Activated CD4-positive, alpha-beta T cell treated with anti-CD3 and anti-CD28 coated beads for 36 hours (primary cell): ENCODE results near the gene ADPRS. TPM values are rescaled to one million over a fixed set of nuclear protein-coding genes. Genes with fewer than 3 reads are reported as not detected.
A peak's percentile ranks its signal among the peaks of the same experiment; 100 is the strongest.

Experiments
- ATAC-seq: fragments of 200-7000 bp; cut with Tn5 transposase; one replicate; pipeline ENCODE4 v1.10.0; 2021; ENCODE audit warnings: mild to moderate bottlenecking, moderate library complexity
- CTCF ChIA-PET: fragments of 350-600 bp; sonication (Branson Sonifier 250); formaldehyde crosslinking; loops from one replicate; lab custom pipeline; 2021; ENCODE audit warnings: antibody characterized with exemption; lab: Charles Lee
- POLR2A ChIA-PET: fragments of 350-600 bp; sonication (Branson Sonifier 250); formaldehyde crosslinking; loops from one replicate; lab custom pipeline; 2021; ENCODE audit warnings: antibody characterized with exemption, inconsistent platforms; lab: Charles Lee
- DNase-seq: peaks from one replicate; pipeline ENCODE4 v3.0.0-alpha.2; 2020
- H3K27ac Mint-ChIP-seq: one replicate; pipeline ENCODE4 v1.8.0; 2021; ENCODE audit warnings: mixed read lengths
- H3K27me3 Mint-ChIP-seq: one replicate; pipeline ENCODE4 v1.8.0; 2021; ENCODE audit warnings: mixed read lengths
- H3K36me3 Mint-ChIP-seq: one replicate; pipeline ENCODE4 v1.8.0; 2021; ENCODE audit warnings: low read depth, mixed read lengths
- H3K4me1 Mint-ChIP-seq: one replicate; pipeline ENCODE4 v1.8.0; 2021; ENCODE audit warnings: mixed read lengths
- H3K4me3 Mint-ChIP-seq: one replicate; pipeline ENCODE4 v1.8.0; 2021; ENCODE audit warnings: mild to moderate bottlenecking, moderate library complexity, mixed read lengths
- H3K9me3 Mint-ChIP-seq: one replicate; pipeline ENCODE4 v1.8.0; 2021; ENCODE audit warnings: low read depth, mixed read lengths
- intact Hi-C, 2 experiments: fragments of 100-400 bp; cut with DNase I in 1 of 2; cut with micrococcal nuclease in 1 of 2; formaldehyde crosslinking; loops; one replicate each; pipeline versions ENCODE4 v1.14.2 to v1.15.1; 2022 to 2024; cut with DNase I, micrococcal nuclease
- total RNA-seq, 2 experiments: library from RNA; stranded (reverse); gene quantifications; one replicate each; pipeline ENCODE4 v1.2.3, GENCODE V29; 2021

ADPRS gene
- total RNA-seq, 2 experiments from 2014 or later, result 34.0 to 43.9 TPM

DNA sequence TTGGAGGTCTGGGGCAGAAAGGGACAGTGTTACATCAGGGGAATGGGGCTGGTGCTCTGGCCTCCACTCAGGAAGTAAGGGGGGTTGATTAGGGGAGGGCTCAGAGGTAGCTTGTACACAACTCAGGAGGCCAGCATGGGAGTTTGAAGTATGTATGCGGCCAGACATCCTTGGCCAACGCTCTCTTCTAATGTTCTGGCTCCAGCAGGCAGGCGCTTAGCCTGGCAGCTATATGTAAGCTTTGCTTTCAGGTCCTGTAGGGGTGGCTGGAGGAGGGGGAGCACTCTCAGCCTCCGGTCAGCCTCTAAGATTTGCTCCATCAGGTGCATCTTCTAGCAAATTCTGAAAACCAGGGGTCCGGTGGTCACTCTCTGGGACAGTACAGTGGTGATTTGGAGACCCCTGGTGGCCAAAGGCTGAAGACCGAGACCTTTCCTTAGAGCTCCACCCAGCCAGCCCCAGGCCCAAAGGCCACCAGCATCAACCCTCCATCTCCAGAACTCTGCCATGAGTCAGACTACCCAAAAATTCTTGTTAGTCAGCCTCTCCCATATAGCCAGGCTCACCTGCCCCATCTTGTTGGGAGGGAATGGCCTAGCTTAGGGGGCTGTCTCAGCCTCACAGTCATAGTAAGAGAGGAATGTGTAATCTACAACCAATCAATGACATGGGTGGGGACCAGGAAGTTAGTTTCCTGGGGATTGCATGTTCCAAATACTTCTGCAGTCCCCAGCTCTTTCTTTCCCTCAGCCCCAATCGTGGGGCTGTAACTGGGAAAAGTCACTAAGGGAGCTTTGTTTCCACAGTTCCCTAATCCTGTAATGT is 46.0 kb downstream of the ADPRS start:
- Mint-ChIP-seq H3K36me3 (peaks cover 9% of the 10 kb centered on the region), H3K4me3 (no peak overlapping the region), H3K4me1 (peaks cover 4% of the 10 kb centered on the region), H3K9me3 (no peaks in the 10 kb centered on the region), H3K27ac (no peak overlapping the region), H3K27me3 (no peaks in the 10 kb centered on the region)
- peak; percentile 71 for DNase-seq
- ChIA-PET CTCF (interaction anchor here (0.5 to 3.2 kb wide), 25 partner anchors 11 to 475 kb away, joined by 3 to 28 read pairs (median 4); no protein-coding TSS in a partner anchor), POLR2A (interaction anchor here (0.6 kb wide), 2 partner anchors 11 to 14 kb away, joined by 3 to 5 read pairs; partner anchors contain the start of gene TRAPPC3)
- peak; percentile 73 for ATAC-seq
- intact Hi-C loops, result loop anchor here (1.0 to 2.0 kb wide), 2 partner anchors 35 to 252 kb away; partner anchors contain the start of gene AGO1 (in 1 of the 2)

DNA sequence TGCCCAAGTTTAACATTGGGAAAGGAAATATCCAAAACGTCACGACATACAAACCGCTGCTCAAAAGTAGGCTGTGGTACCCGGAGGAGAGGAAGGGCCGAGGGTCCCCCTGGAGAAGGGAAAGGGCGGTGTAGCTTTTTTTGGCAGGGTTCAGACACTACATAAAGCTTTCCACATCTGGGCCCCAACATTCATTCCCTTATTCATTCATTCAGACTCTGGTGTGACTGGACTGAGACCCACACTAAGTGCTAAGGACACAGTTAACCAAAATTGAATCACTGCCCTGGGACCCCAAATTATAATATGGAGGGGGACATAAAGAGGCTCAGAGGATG is 46.6 kb downstream of the ADPRS start:
- DNase-seq (no peak), ATAC-seq (no peak)
- CTCF ChIA-PET, result interaction anchor here (0.6 to 3.2 kb wide), 19 partner anchors 10 to 475 kb away, joined by 3 to 28 read pairs (median 4); no protein-coding TSS in a partner anchor
- intact Hi-C loops, result loop anchor here in 1 of 2 experiments (2.0 kb wide), 1 partner anchor 252 kb away; the partner anchor contains the start of gene AGO1
- POLR2A ChIA-PET, result interaction anchor here (0.6 kb wide), 1 partner anchor 12 kb away, joined by 3 read pairs; no protein-coding TSS in a partner anchor
- no peak overlapping the region for H3K27ac Mint-ChIP-seq
- peaks cover 7% of the 10 kb centered on the region for H3K4me1 Mint-ChIP-seq
- peaks cover 13% of the 10 kb centered on the region for H3K36me3 Mint-ChIP-seq
- H3K9me3 Mint-ChIP-seq, result no peaks in the 10 kb centered on the region
- H3K4me3 Mint-ChIP-seq, result no peak overlapping the region
- no peaks in the 10 kb centered on the region for H3K27me3 Mint-ChIP-seq

DNA sequence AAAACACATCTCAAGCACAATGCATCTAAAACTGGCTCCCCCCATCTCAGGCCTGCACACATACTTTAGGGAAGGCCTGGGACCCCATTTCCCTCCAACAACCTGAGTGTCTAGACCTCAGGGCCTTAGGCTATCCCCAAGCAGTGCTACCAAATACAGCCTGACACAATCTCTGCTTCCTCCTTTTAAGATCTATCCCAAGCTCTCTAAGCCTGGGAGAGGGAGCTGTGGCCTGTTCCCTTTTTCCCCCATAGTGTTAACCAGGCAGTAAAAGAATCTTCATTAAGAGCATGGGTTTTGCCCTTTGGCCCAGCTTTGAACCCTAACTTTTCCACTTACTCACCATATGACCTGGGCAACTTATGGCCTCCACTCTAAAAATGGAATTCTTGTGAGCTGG is 47.1 kb downstream of the ADPRS start:
- DNase-seq, result no peak
- Mint-ChIP-seq H3K36me3 (peaks cover 13% of the 10 kb centered on the region), H3K27me3 (no peaks in the 10 kb centered on the region), H3K4me1 (peaks cover 12% of the 10 kb centered on the region), H3K27ac (peak overlapping the region; percentile 58), H3K9me3 (no peaks in the 10 kb centered on the region), H3K4me3 (no peak overlapping the region)
- POLR2A ChIA-PET, result no interaction called here
- intact Hi-C loops, result loop anchor here in 1 of 2 experiments (2.0 kb wide), 1 partner anchor 253 kb away; the partner anchor contains the start of gene AGO1
- no peak for ATAC-seq
- CTCF ChIA-PET, result interaction anchor here (0.7 to 3.2 kb wide), 10 partner anchors 10 to 87 kb away, joined by 3 to 28 read pairs (median 4); no protein-coding TSS in a partner anchor

DNA sequence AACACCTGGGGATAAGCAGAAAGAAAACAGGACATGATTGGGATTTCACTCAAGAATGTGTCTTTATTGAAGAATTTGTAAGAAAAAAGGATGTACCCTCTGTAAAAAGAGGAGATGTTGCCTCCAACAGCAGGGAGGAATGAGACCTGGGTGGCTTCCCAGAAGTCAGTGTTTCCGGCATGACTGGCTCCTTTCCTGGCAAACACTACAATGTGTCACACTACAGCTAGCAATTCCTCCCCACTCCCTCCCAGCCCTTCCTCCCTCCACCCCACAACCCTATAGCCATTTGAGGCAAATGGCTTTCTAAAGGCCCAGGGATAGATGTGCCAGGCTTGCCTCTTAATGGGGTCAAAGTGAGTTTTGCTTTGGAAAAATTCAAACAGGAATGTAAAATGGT is 47.8 kb downstream of the ADPRS start:
- ChIA-PET POLR2A (no interaction called here), CTCF (interaction anchor here (0.6 to 0.7 kb wide), 3 partner anchors 19 to 39 kb away, joined by 3 to 5 read pairs (median 3); no protein-coding TSS in a partner anchor)
- H3K9me3 Mint-ChIP-seq, result no peaks in the 10 kb centered on the region
- intact Hi-C loops, result no loop called here
- H3K27me3 Mint-ChIP-seq, result no peaks in the 10 kb centered on the region
- H3K27ac Mint-ChIP-seq, result peak overlapping the region; percentile 25
- DNase-seq (no peak), ATAC-seq (no peak)
- H3K4me1 Mint-ChIP-seq, result peaks cover 20% of the 10 kb centered on the region
- no peak overlapping the region for H3K4me3 Mint-ChIP-seq
- H3K36me3 Mint-ChIP-seq, result peaks cover 15% of the 10 kb centered on the region

DNA sequence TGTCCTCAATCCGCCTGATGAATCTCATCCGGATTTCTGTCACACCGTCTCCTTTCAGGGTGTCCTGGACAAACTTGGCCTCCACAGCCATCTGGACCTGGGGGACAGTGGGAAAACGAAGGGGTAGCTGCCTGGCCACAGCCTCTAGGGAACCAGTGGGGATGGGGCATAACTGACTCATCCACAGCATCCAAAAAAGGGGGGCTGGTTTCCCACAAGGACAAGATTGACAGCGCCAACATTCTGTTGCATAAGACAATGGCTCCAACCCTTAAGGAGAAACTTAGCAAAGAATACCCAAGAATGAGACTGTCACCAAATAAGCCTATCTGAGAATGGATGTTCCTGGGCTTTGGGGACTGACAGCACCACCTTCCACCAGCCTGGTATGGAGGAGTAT is 48.5 kb downstream of the ADPRS start:
- ATAC-seq, result no peak
- no peaks in the 10 kb centered on the region for H3K9me3 Mint-ChIP-seq
- H3K27ac Mint-ChIP-seq, result no peak overlapping the region
- DNase-seq, result no peak
- intact Hi-C loops, result no loop called here
- ChIA-PET POLR2A (no interaction called here), CTCF (interaction anchor here (0.6 to 0.7 kb wide), 3 partner anchors 20 to 40 kb away, joined by 3 to 5 read pairs (median 3); no protein-coding TSS in a partner anchor)
- H3K36me3 Mint-ChIP-seq, result peaks cover 15% of the 10 kb centered on the region
- peaks cover 25% of the 10 kb centered on the region for H3K4me1 Mint-ChIP-seq
- no peak overlapping the region for H3K4me3 Mint-ChIP-seq
- H3K27me3 Mint-ChIP-seq, result no peaks in the 10 kb centered on the region

DNA sequence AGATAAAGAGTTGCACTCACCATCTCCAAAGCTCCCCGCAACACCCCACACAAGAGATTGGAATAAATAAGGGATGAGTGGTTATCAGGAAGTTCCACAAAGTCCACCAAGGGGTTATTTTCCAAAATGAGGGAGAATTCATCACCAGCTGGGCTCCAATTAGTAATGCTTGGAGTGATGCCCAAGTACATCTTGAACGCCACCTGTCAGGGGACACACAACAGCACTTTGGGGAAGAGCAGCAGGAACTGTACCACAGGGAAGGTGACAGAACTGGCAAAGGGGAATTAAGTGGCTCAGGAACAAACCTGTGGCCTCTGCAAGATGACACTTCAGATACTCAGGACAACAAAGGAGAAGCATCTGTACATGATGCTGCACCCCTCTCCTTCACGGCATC is 49.1 kb downstream of the ADPRS start:
- POLR2A ChIA-PET, result interaction anchor here (0.6 kb wide), 1 partner anchor 47 kb away, joined by 3 read pairs; no protein-coding TSS in a partner anchor
- no peak overlapping the region for H3K27ac Mint-ChIP-seq

DNA sequence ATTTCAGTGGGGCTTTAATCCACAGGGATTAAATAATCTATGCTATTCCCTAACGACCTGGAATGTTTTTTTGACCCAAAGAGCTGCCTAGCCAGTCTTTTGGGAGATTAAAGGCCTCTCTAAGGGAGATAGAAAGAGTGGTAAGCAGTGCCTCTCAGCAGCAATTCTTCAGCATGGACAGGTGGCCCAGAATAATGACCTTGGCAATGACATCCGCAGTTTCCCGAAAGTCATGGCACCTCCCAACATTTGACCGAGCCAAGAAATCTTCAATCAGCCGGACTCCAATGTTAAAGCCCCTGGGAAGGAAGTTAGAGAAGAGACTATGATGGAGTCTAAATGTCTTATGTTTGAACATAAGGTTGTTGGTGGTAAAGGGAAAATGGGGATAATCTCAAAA is 50.8 kb downstream of the ADPRS start:
- H3K36me3 Mint-ChIP-seq, result peaks cover 15% of the 10 kb centered on the region
- ATAC-seq (no peak), DNase-seq (no peak)
- H3K4me3 Mint-ChIP-seq, result no peak overlapping the region
- peaks cover 43% of the 10 kb centered on the region for H3K4me1 Mint-ChIP-seq
- ChIA-PET CTCF (interaction anchor here (0.6 kb wide), 1 partner anchor 157 kb away, joined by 3 read pairs; no protein-coding TSS in a partner anchor), POLR2A (no interaction called here)
- H3K27ac Mint-ChIP-seq, result peak overlapping the region; percentile 34
- no peaks in the 10 kb centered on the region for H3K27me3 Mint-ChIP-seq
- no peaks in the 10 kb centered on the region for H3K9me3 Mint-ChIP-seq
- intact Hi-C loops, result no loop called here

More for the DNA sequence above, 49.1 kb downstream of the ADPRS start:
- no peak overlapping the region for H3K4me3 Mint-ChIP-seq
- no peaks in the 10 kb centered on the region for H3K9me3 Mint-ChIP-seq
- H3K36me3 Mint-ChIP-seq, result peaks cover 15% of the 10 kb centered on the region
- intact Hi-C loops, result no loop called here
- DNase-seq, result no peak
- CTCF ChIA-PET, result no interaction called here
- no peaks in the 10 kb centered on the region for H3K27me3 Mint-ChIP-seq
- ATAC-seq, result no peak
- H3K4me1 Mint-ChIP-seq, result peaks cover 28% of the 10 kb centered on the region

DNA sequence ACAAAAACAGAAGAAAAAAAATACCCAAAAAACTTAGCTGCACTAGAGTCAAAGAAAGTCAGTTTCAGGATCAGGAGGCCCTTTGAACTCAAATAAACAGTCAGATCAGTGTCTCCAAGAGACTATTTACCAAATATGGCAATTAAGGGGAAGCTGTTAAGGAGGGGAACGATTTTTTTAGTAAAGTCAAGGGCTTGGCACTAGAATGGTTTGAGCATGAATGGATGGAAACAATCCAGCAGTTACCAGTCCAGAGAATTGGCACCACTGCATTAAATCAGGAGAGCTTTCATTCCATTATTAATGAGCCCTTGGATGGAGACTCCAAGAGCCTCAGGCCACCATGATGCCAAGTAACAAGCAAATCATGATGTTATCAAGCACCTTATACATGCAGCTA is 53.4 kb downstream of the ADPRS start:
- POLR2A ChIA-PET, result interaction anchor here (1.1 kb wide), 1 partner anchor 9 kb away, joined by 4 read pairs; no protein-coding TSS in a partner anchor
- peak overlapping the region; percentile 21 for H3K27ac Mint-ChIP-seq
- H3K4me3 Mint-ChIP-seq, result no peak overlapping the region

DNA sequence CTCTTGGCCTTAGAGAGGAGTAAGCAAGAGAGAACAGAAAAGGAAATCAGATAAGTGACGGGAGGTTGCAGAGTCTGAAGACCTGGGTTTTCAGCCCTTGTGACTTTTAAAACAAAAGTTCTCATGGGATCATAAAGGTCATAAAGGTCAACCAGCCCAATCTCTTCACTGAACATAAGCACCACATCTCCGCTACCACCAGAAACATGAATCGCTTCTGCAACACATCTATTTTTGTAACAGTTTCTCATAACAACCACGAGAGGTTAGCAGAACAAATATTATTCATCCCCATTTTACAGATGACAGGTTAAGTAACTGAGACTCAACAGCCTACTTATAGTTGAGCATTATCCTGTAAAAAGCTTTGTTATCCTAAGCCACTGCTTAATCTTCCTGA is 54.7 kb downstream of the ADPRS start:
- Mint-ChIP-seq H3K4me3 (no peak overlapping the region), H3K36me3 (peaks cover 12% of the 10 kb centered on the region)

More for the DNA sequence above, 53.4 kb downstream of the ADPRS start:
- Mint-ChIP-seq H3K27me3 (no peaks in the 10 kb centered on the region), H3K36me3 (peaks cover 17% of the 10 kb centered on the region), H3K9me3 (no peaks in the 10 kb centered on the region), H3K4me1 (peaks cover 50% of the 10 kb centered on the region)
- DNase-seq, result no peak
- CTCF ChIA-PET, result interaction anchor here (1.0 to 2.6 kb wide), 2 partner anchors 10 to 12 kb away, joined by 3 to 6 read pairs; no protein-coding TSS in a partner anchor
- ATAC-seq, result no peak
- intact Hi-C loops, result no loop called here

More for the DNA sequence above, 54.7 kb downstream of the ADPRS start:
- no peak for DNase-seq
- Mint-ChIP-seq H3K4me1 (peaks cover 59% of the 10 kb centered on the region), H3K27ac (no peak overlapping the region), H3K9me3 (no peaks in the 10 kb centered on the region), H3K27me3 (no peaks in the 10 kb centered on the region)
- ChIA-PET CTCF (interaction anchor here (1.3 to 2.6 kb wide), 2 partner anchors 10 to 12 kb away, joined by 5 to 6 read pairs; no protein-coding TSS in a partner anchor), POLR2A (no interaction called here)
- intact Hi-C loops, result no loop called here
- peak; percentile 37 for ATAC-seq
